ENCODE measurements around the gene CFAP210.

Gene CFAP210

DNA sequence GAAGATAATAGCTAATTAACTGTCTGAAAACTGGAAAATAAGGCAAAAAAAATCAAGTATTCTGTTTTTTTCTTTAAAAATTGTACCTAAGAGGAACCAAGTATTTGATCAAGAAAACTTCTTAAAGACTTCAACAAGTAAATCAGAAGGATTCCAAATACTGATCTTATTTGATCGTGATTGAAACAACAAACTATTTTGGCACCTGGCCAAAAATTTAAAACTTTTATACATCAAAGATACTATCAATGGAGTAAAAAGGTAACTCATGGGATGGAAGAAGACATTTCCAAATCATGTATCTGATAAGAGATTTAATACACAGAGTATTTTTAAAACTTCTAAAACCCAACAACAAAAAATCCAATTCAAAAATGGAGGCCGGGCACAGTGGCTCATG, 46.7 kb downstream of the CFAP210 start:
- Histone ChIP-seq H3K4me3 (IDR thresholded peaks at IDR 0.05; ENCODE audit: insufficient read depth, low read depth, low read length) (no peak overlapping the region), H3K79me2 (ENCODE audit: insufficient read depth, low read depth) (no peaks in the 10 kb centered on the region), H3K27me3 (ENCODE audit: insufficient read depth, low read depth) (no peaks in the 10 kb centered on the region), H3K36me3 (ENCODE audit: insufficient read depth) (no peaks in the 10 kb centered on the region), H3K9ac (no peak overlapping the region), H2AFZ (ENCODE audit: low read depth) (no peak overlapping the region), H4K20me1 (ENCODE audit: insufficient read depth) (no peaks in the 10 kb centered on the region), H3K4me2 (no peak overlapping the region), H3K27ac (no peak overlapping the region), H3K4me1 (ENCODE audit: low read depth, poor library complexity, severe bottlenecking) (no peaks in the 10 kb centered on the region)
- TF ChIP-seq, protein P1, sequence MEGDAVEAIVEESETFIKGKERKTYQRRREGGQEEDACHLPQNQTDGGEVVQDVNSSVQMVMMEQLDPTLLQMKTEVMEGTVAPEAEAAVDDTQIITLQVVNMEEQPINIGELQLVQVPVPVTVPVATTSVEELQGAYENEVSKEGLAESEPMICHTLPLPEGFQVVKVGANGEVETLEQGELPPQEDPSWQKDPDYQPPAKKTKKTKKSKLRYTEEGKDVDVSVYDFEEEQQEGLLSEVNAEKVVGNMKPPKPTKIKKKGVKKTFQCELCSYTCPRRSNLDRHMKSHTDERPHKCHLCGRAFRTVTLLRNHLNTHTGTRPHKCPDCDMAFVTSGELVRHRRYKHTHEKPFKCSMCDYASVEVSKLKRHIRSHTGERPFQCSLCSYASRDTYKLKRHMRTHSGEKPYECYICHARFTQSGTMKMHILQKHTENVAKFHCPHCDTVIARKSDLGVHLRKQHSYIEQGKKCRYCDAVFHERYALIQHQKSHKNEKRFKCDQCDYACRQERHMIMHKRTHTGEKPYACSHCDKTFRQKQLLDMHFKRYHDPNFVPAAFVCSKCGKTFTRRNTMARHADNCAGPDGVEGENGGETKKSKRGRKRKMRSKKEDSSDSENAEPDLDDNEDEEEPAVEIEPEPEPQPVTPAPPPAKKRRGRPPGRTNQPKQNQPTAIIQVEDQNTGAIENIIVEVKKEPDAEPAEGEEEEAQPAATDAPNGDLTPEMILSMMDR (conservative IDR thresholded peaks at IDR 0.05; ENCODE audit: low read depth, low read length), result no peak

DNA sequence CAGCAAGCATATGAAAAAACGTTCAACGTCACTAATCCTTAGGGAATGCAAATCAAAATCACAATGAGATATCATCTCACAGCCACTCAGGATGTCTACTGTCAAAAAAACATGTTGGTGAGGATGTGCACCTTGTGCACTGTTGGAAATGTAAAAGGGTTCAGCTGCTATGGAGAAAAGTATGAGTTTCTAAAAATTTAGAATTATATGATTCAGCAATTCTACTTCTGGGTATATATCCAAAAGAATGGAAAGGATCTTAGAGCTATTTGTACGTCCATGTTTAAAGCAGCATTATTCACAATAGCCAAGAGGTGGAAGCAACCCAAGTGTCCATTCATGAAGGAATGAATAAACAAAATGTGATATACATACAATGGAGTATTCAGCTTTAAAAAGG, 50.0 kb downstream of the CFAP210 start:
- Histone ChIP-seq H3K27ac (no peak overlapping the region), H3K4me1 (ENCODE audit: low read depth, poor library complexity, severe bottlenecking) (no peaks in the 10 kb centered on the region), H3K4me3 (IDR thresholded peaks at IDR 0.05; ENCODE audit: insufficient read depth, low read depth, low read length) (no peak overlapping the region), H3K27me3 (ENCODE audit: insufficient read depth, low read depth) (no peaks in the 10 kb centered on the region), H4K20me1 (ENCODE audit: insufficient read depth) (no peaks in the 10 kb centered on the region), H2AFZ (ENCODE audit: low read depth) (no peak overlapping the region), H3K36me3 (ENCODE audit: insufficient read depth) (no peaks in the 10 kb centered on the region), H3K4me2 (no peak overlapping the region), H3K79me2 (ENCODE audit: insufficient read depth, low read depth) (no peaks in the 10 kb centered on the region), H3K9ac (no peak overlapping the region)
- TF ChIP-seq, protein P1 (conservative IDR thresholded peaks at IDR 0.05; ENCODE audit: low read depth, low read length), result no peak

DNA sequence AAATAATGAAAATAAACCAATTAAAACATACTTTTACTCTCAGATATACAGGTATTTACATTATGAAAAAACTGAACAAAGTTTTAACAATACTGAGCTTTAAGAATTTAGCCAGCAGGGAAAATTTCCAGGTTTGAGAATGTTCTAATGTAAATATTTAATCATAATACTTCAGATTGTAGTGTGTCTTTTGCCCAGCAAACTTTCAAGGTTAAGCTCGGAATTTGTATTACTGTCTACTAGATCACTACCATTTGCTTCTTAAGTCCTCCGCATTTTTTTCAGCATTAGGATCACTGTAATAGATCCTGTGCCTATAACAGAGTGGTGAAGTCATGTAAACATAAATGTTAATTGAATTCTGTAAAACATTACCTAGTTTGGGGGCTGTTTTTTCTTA, 52.7 kb downstream of the CFAP210 start:
- H3K4me2 ChIP-seq, result no peak overlapping the region
- H2AFZ ChIP-seq (ENCODE audit: low read depth), result no peak overlapping the region
- no peaks in the 10 kb centered on the region for H3K4me1 ChIP-seq (ENCODE audit: low read depth, poor library complexity, severe bottlenecking)
- no peaks in the 10 kb centered on the region for H4K20me1 ChIP-seq (ENCODE audit: insufficient read depth)
- no peak overlapping the region for H3K4me3 ChIP-seq (IDR thresholded peaks at IDR 0.05; ENCODE audit: insufficient read depth, low read depth, low read length)
- H3K27me3 ChIP-seq (ENCODE audit: insufficient read depth, low read depth), result no peaks in the 10 kb centered on the region
- no peak overlapping the region for H3K27ac ChIP-seq
- no peaks in the 10 kb centered on the region for H3K79me2 ChIP-seq (ENCODE audit: insufficient read depth, low read depth)
- H3K36me3 ChIP-seq (ENCODE audit: insufficient read depth), result no peaks in the 10 kb centered on the region
- TF ChIP-seq, protein P1 (conservative IDR thresholded peaks at IDR 0.05; ENCODE audit: low read depth, low read length), result no peak
- H3K9ac ChIP-seq, result no peak overlapping the region

DNA sequence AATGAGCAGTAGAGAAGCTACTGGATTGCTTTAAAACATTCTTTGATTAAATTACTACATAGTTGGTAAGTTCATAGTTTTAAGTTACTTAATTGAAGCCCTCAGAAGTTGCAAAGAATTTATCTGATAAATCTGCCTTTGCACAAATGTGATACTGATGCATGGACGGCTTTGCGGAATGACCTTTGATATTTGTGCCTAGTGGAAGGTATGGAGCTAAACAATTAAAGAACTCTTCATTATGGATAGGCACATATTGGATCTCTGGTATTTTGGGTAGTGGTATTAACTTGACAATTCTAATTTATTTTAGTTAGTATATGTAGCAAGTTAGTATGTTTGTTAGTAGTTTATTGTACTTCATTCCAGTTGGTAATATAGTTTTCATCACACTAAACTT, 54.1 kb downstream of the CFAP210 start:
- TF ChIP-seq, protein P1 (conservative IDR thresholded peaks at IDR 0.05; ENCODE audit: low read depth, low read length), result no peak

More for the DNA sequence above, 54.1 kb downstream of the CFAP210 start:
- Histone ChIP-seq H3K9ac (no peak overlapping the region), H3K27me3 (ENCODE audit: insufficient read depth, low read depth) (no peaks in the 10 kb centered on the region), H3K4me2 (no peak overlapping the region), H3K79me2 (ENCODE audit: insufficient read depth, low read depth) (no peaks in the 10 kb centered on the region), H3K4me3 (IDR thresholded peaks at IDR 0.05; ENCODE audit: insufficient read depth, low read depth, low read length) (no peak overlapping the region), H2AFZ (ENCODE audit: low read depth) (no peak overlapping the region), H3K36me3 (ENCODE audit: insufficient read depth) (no peaks in the 10 kb centered on the region; the same call in 1 of the 2 replicates), H3K27ac (no peak overlapping the region), H3K4me1 (ENCODE audit: low read depth, poor library complexity, severe bottlenecking) (no peaks in the 10 kb centered on the region), H4K20me1 (ENCODE audit: insufficient read depth) (no peaks in the 10 kb centered on the region)

Data from KMS-11 (cell line).